Progenitor cell of endocrine pancreas (in vitro differentiated cells): ENCODE results near the gene MFAP3L. TPM values are rescaled to one million over a fixed set of nuclear protein-coding genes. Genes with fewer than 3 reads are reported as not detected.

Experiments
- DNase-seq: peaks from one replicate; pipeline ENCODE4 v3.0.0; 2021; ENCODE audit warnings: low spot score; ENCODE audit not compliant: unreplicated experiment
- H3K27ac Mint-ChIP-seq: 2 replicates; pipeline ENCODE4 v1.8.0; 2021; ENCODE audit warnings: mild to moderate bottlenecking, moderate library complexity, mixed read lengths
- H3K27me3 Mint-ChIP-seq: 2 replicates; pipeline ENCODE4 v1.8.0; 2021; ENCODE audit warnings: mixed read lengths
- H3K36me3 Mint-ChIP-seq: 2 replicates; pipeline ENCODE4 v1.8.0; 2022; ENCODE audit warnings: mixed read lengths; ENCODE audit not compliant: insufficient read depth
- H3K4me1 Mint-ChIP-seq: 2 replicates; pipeline ENCODE4 v1.8.0; 2021; ENCODE audit warnings: low read depth, mixed read lengths
- H3K4me3 Mint-ChIP-seq: 2 replicates; pipeline ENCODE4 v1.8.0; 2021; ENCODE audit warnings: low read depth, mild to moderate bottlenecking, moderate library complexity, mixed read lengths
- H3K9me3 Mint-ChIP-seq: 2 replicates; pipeline ENCODE4 v1.8.0; 2021; ENCODE audit warnings: low read depth, mixed read lengths
- CTCF ChIP-seq: fragments of 200-600 bp; sonication (generic); IDR thresholded peaks from one replicate; pipeline ENCODE4 v1.5.0; 2021; ENCODE audit warnings: antibody characterized with exemption, mild to moderate bottlenecking; ENCODE audit not compliant: unreplicated experiment
- total RNA-seq: library from RNA; stranded (reverse); gene quantifications from 2 replicates; pipeline ENCODE4 v1.2.1, GENCODE V29; 2021

MFAP3L gene
- total RNA-seq, 1 donor from 2014 or later, result 3.3 TPM

- Mint-ChIP-seq H3K27ac (no peak overlapping the region), H3K4me3 (no peak overlapping the region)
Measured at GRCh38 chr4:170035231-170035630, 9.0 kb upstream of the MFAP3L start.

GRCh38 chr4:170033999-170034398 is 7.8 kb upstream of the MFAP3L start:
- TF ChIP-seq CTCF, result no peak
- DNase-seq, result no peak
- H3K4me3 Mint-ChIP-seq, result no peak overlapping the region
- no peaks in the 10 kb centered on the region for H3K36me3 Mint-ChIP-seq
- peaks cover 15% of the 10 kb centered on the region for H3K27me3 Mint-ChIP-seq
- no peaks in the 10 kb centered on the region for H3K9me3 Mint-ChIP-seq
- no peaks in the 10 kb centered on the region for H3K4me1 Mint-ChIP-seq
- no peak overlapping the region for H3K27ac Mint-ChIP-seq

More at GRCh38 chr4:170035231-170035630, 9.0 kb upstream of the MFAP3L start:
- TF ChIP-seq CTCF, result no peak
- Mint-ChIP-seq H3K36me3 (no peaks in the 10 kb centered on the region), H3K9me3 (no peaks in the 10 kb centered on the region), H3K4me1 (no peaks in the 10 kb centered on the region), H3K27me3 (peaks cover 7% of the 10 kb centered on the region)
- no peak for DNase-seq

- no peak for TF ChIP-seq CTCF
- H3K4me3 Mint-ChIP-seq, result no peak overlapping the region
- H3K36me3 Mint-ChIP-seq, result no peaks in the 10 kb centered on the region
- peaks cover 6% of the 10 kb centered on the region for H3K4me1 Mint-ChIP-seq
- no peaks in the 10 kb centered on the region for H3K9me3 Mint-ChIP-seq
- H3K27ac Mint-ChIP-seq, result no peak overlapping the region
- H3K27me3 Mint-ChIP-seq, result peaks cover 40% of the 10 kb centered on the region
- no peak for DNase-seq
Measured at GRCh38 chr4:170030121-170030520, 3.9 kb upstream of the MFAP3L start.

- H3K27ac Mint-ChIP-seq, result peak overlapping the region; percentile 90
- peaks cover 63% of the 10 kb centered on the region for H3K27me3 Mint-ChIP-seq
- H3K9me3 Mint-ChIP-seq, result no peaks in the 10 kb centered on the region
- peak; percentile 88 for DNase-seq
- TF ChIP-seq CTCF, result no peak
- no peaks in the 10 kb centered on the region for H3K36me3 Mint-ChIP-seq
- H3K4me3 Mint-ChIP-seq, result peak overlapping the region; percentile 90
- peaks cover 6% of the 10 kb centered on the region for H3K4me1 Mint-ChIP-seq
Measured at GRCh38 chr4:170027181-170027829, 1.1 kb upstream of the MFAP3L start.

- Mint-ChIP-seq H3K4me1 (peaks cover 6% of the 10 kb centered on the region), H3K4me3 (peak overlapping the region; percentile 79), H3K27me3 (peaks cover 64% of the 10 kb centered on the region), H3K27ac (peak overlapping the region; percentile 70), H3K9me3 (no peaks in the 10 kb centered on the region), H3K36me3 (no peaks in the 10 kb centered on the region)
- DNase-seq, result peak; percentile 9
- TF ChIP-seq CTCF, result no peak
Measured at GRCh38 chr4:170025523-170026252, 507 bp downstream of the MFAP3L start.
